Uterus (tissue), 4 donors: Measurements from ENCODE around the gene PTPMT1. TPM values are rescaled to one million over a fixed set of nuclear protein-coding genes. Genes with fewer than 3 reads are reported as not detected.
A peak's percentile ranks its signal among the peaks of the same experiment; 100 is the strongest.

Experiments
- DNase-seq, 2 donors: peaks; one replicate each; pipeline ENCODE4 v3.0.0-alpha.2; 2019 to 2020
- H3K27ac ChIP-seq, 2 donors: fragments of 200-600 bp; sonication (generic); 1 replicate in 1 of 2; 2 replicates in 1 of 2; pipeline ENCODE4 v1.5.1; 2016 to 2018
- H3K27me3 ChIP-seq, 2 donors: fragments of 200-600 bp; sonication (generic); one replicate each; pipeline ENCODE4 v1.5.1; 2018 to 2019; ENCODE audit warnings: control low read depth in 1 of 2
- H3K36me3 ChIP-seq, 2 donors: fragments of 200-600 bp; sonication (generic); one replicate each; pipeline ENCODE4 v1.5.1; 2019; ENCODE audit warnings: control low read depth in 1 of 2
- H3K4me1 ChIP-seq, 2 donors: fragments of 200-600 bp; sonication (generic); one replicate each; pipeline ENCODE4 v1.5.1; 2018 to 2019; ENCODE audit warnings: control low read depth in 1 of 2
- H3K4me3 ChIP-seq, 2 donors: fragments of 200-600 bp; sonication (generic); 1 replicate in 1 of 2; 2 replicates in 1 of 2; pipeline ENCODE4 v1.5.1; 2018 to 2019; ENCODE audit warnings: mild to moderate bottlenecking in 1 of 2
- H3K9me3 ChIP-seq, 2 donors: fragments of 200-600 bp; sonication (generic); one replicate each; pipeline ENCODE4 v1.5.1; 2019; ENCODE audit warnings: control low read depth in 1 of 2
- CTCF ChIP-seq, 4 experiments: fragments of 200-600 bp in 2 of 4; fragments of 450-650 bp in 2 of 4; sonication (generic) in 2 of 4; IDR thresholded peaks; one replicate each; pipeline ENCODE4 v1.5.1; 2016 to 2019; ENCODE audit warnings: antibody characterized with exemption in 4 of 4, mild to moderate bottlenecking in 2 of 4, moderate library complexity in 1 of 4
- POLR2A ChIP-seq, 2 donors: fragments of 450-650 bp; IDR thresholded peaks; one replicate each; pipeline ENCODE4 v1.6.1; 2016; ENCODE audit warnings: antibody characterized with exemption in 2 of 2, mild to moderate bottlenecking in 1 of 2, moderate library complexity in 1 of 2
- intact Hi-C: fragments of 100-400 bp; cut with DNase I; formaldehyde crosslinking; loops from one replicate; pipeline ENCODE4 v1.15.1; 2023; ENCODE audit warnings: low total_unique reads
- total RNA-seq, 4 donors: library from RNA; depleted of rRNA in 3 of 4; stranded (reverse); fragments of >200 nt in 3 of 4; gene quantifications; one replicate each; pipeline versions ENCODE4 v1.1.0 to v1.2.4, GENCODE V29; 2014 to 2023
- donor health status: DM: yes; HTN: yes; CAD: no.

The PTPMT1 gene
- total RNA-seq, 4 donors from 2014 or later: 28.5 to 74.4 (median 48.7) TPM

DNA sequence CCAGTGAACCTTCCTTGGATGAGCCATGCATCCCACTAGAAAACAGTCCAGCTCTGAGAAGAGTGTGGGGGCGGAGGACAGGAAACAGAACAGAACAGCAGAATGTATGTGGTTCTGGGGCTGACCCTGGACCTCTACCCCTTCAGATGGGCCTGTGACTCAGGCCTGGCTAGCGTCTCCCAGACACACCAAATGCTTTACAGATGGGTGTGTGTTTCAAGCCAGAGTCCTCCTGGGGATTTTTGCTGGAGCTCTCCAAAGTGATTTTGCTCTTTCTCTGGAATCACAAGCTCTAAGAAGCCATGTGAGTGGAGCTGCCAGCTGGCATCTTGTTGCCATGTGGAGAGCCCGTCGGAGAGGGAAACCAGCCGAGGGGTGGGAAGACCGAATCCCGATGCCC lies 42.0 kb downstream of the PTPMT1 start:
- intact Hi-C loops: no loop called here
- no peaks in the 10 kb centered on the region for H3K27me3 ChIP-seq
- H3K4me1 ChIP-seq: no peaks in the 10 kb centered on the region
- H3K27ac ChIP-seq: peak overlapping the region in 1 of 2 donors; percentile 22
- no peak overlapping the region for H3K4me3 ChIP-seq
- peak; percentile 69 to 72 for DNase-seq
- no peaks in the 10 kb centered on the region for H3K36me3 ChIP-seq
- TF ChIP-seq POLR2A (IDR thresholded peaks at IDR 0.05) (no peak), CTCF (IDR thresholded peaks at IDR 0.05) (no peak)
- no peaks in the 10 kb centered on the region for H3K9me3 ChIP-seq

- TF ChIP-seq POLR2A (IDR thresholded peaks at IDR 0.05) (no peak), CTCF (IDR thresholded peaks at IDR 0.05) (no peak)
- no peak for DNase-seq
- Histone ChIP-seq H3K27me3 (no peaks in the 10 kb centered on the region), H3K27ac (no peak overlapping the region), H3K9me3 (no peaks in the 10 kb centered on the region), H3K4me1 (no peaks in the 10 kb centered on the region), H3K4me3 (no peak overlapping the region), H3K36me3 (no peaks in the 10 kb centered on the region)
- intact Hi-C loops: no loop called here
These were observed 44.3 kb downstream of the PTPMT1 start for GRCh38 chr11:47609675-47610074.

GRCh38 chr11:47611348-47611794 lies 46.0 kb downstream of the PTPMT1 start:
- Histone ChIP-seq H3K4me1 (no peaks in the 10 kb centered on the region), H3K27ac (no peak overlapping the region), H3K9me3 (no peaks in the 10 kb centered on the region), H3K27me3 (no peaks in the 10 kb centered on the region), H3K4me3 (no peak overlapping the region), H3K36me3 (no peaks in the 10 kb centered on the region)
- DNase-seq: no peak
- intact Hi-C loops: no loop called here
- TF ChIP-seq CTCF (IDR thresholded peaks at IDR 0.05) (no peak), POLR2A (IDR thresholded peaks at IDR 0.05) (no peak)

GRCh38 chr11:47615249-47615648 lies 49.9 kb downstream of the PTPMT1 start:
- no peak overlapping the region for H3K4me3 ChIP-seq
- DNase-seq: no peak
- no peak overlapping the region for H3K27ac ChIP-seq
- no peak for TF ChIP-seq POLR2A (IDR thresholded peaks at IDR 0.05)
- TF ChIP-seq CTCF (IDR thresholded peaks at IDR 0.05): no peak
- no peaks in the 10 kb centered on the region for H3K27me3 ChIP-seq
- H3K9me3 ChIP-seq: no peaks in the 10 kb centered on the region
- H3K4me1 ChIP-seq: no peaks in the 10 kb centered on the region
- intact Hi-C loops: no loop called here
- H3K36me3 ChIP-seq: no peaks in the 10 kb centered on the region

GRCh38 chr11:47616726-47617416 lies 51.5 kb downstream of the PTPMT1 start:
- Histone ChIP-seq H3K27ac (no peak overlapping the region), H3K4me3 (no peak overlapping the region), H3K9me3 (no peaks in the 10 kb centered on the region), H3K27me3 (no peaks in the 10 kb centered on the region), H3K36me3 (no peaks in the 10 kb centered on the region), H3K4me1 (no peaks in the 10 kb centered on the region)
- intact Hi-C loops: no loop called here
- peak; percentile 46 to 82 (median 60) for TF ChIP-seq CTCF (IDR thresholded peaks at IDR 0.05)
- no peak for TF ChIP-seq POLR2A (IDR thresholded peaks at IDR 0.05)
- DNase-seq: peak; percentile 59 to 63
